IMR-90 (cell line): ENCODE data around the gene SNX5.
A peak's percentile ranks its signal among the peaks of the same experiment; 100 is the strongest.

Source experiments
- CEBPB ChIP-seq: IDR thresholded peaks from 2 replicates; pipeline ENCODE4 v1.6.1; 2012; ENCODE audit warnings: low read depth, low read length, improper control_type of control experiment
- FOS ChIP-seq: fragments of 150-350 bp; IDR thresholded peaks from 2 replicates; pipeline ENCODE4 v1.6.1; 2016; ENCODE audit warnings: low read depth, low read length
- MAZ ChIP-seq: IDR thresholded peaks from 2 replicates; pipeline ENCODE4 v1.6.1; 2012; ENCODE audit warnings: low read depth, mild to moderate bottlenecking, low read length, improper control_type of control experiment, moderate library complexity, borderline replicate concordance
- POLR2A ChIP-seq: IDR thresholded peaks from 2 replicates; pipeline ENCODE4 v1.6.1; 2012; ENCODE audit warnings: mild to moderate bottlenecking, low read depth, low read length
- RAD21 ChIP-seq: IDR thresholded peaks from 2 replicates; pipeline ENCODE4 v1.6.1; 2012; ENCODE audit warnings: low read length, improper control_type of control experiment
- RFX5 ChIP-seq: IDR thresholded peaks from 2 replicates; pipeline ENCODE4 v1.8.0; 2012; ENCODE audit warnings: low read depth, mild to moderate bottlenecking, low read length, moderate library complexity
- TF ChIP-seq, protein P1 (sequence below): conservative IDR thresholded peaks from 2 replicates; pipeline ENCODE4 v1.5.1; 2012; ENCODE audit warnings: mild to moderate bottlenecking, low read depth, low read length, improper control_type of control experiment
- TF ChIP-seq, protein P2 (sequence below): fragments of 150-350 bp; IDR thresholded peaks from 2 replicates; pipeline ENCODE4 v1.6.1; 2017; ENCODE audit warnings: mild to moderate bottlenecking, antibody characterized with exemption, low read length, low read depth

GRCh38 chr20:18001131-18001921 lies 32.7 kb upstream of the SNX5 start:
- TF ChIP-seq CEBPB (peak; percentile 65), POLR2A (no peak), FOS (no peak), RAD21 (no peak), MAZ (no peak), RFX5 (no peak)
- TF ChIP-seq, protein P1, sequence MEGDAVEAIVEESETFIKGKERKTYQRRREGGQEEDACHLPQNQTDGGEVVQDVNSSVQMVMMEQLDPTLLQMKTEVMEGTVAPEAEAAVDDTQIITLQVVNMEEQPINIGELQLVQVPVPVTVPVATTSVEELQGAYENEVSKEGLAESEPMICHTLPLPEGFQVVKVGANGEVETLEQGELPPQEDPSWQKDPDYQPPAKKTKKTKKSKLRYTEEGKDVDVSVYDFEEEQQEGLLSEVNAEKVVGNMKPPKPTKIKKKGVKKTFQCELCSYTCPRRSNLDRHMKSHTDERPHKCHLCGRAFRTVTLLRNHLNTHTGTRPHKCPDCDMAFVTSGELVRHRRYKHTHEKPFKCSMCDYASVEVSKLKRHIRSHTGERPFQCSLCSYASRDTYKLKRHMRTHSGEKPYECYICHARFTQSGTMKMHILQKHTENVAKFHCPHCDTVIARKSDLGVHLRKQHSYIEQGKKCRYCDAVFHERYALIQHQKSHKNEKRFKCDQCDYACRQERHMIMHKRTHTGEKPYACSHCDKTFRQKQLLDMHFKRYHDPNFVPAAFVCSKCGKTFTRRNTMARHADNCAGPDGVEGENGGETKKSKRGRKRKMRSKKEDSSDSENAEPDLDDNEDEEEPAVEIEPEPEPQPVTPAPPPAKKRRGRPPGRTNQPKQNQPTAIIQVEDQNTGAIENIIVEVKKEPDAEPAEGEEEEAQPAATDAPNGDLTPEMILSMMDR: no peak
- TF ChIP-seq, protein P2, sequence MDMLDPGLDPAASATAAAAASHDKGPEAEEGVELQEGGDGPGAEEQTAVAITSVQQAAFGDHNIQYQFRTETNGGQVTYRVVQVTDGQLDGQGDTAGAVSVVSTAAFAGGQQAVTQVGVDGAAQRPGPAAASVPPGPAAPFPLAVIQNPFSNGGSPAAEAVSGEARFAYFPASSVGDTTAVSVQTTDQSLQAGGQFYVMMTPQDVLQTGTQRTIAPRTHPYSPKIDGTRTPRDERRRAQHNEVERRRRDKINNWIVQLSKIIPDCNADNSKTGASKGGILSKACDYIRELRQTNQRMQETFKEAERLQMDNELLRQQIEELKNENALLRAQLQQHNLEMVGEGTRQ: peak; percentile 83
